HG03378 (cell line): ENCODE results near the gene PPP5C.
"Not testable (repeated sequence)": the region's sequence is repeated elsewhere in the genome, so short reads cannot be mapped to it uniquely, and the experiment has no call there.

Experiments used
- ATAC-seq: cut with Tn5 transposase; IDR thresholded peaks from one replicate; pipeline ENCODE4 v1.9.1; 2021; ENCODE audit warnings: mild to moderate bottlenecking, moderate library complexity; ENCODE audit not compliant: unreplicated experiment

Gene PPP5C

DNA sequence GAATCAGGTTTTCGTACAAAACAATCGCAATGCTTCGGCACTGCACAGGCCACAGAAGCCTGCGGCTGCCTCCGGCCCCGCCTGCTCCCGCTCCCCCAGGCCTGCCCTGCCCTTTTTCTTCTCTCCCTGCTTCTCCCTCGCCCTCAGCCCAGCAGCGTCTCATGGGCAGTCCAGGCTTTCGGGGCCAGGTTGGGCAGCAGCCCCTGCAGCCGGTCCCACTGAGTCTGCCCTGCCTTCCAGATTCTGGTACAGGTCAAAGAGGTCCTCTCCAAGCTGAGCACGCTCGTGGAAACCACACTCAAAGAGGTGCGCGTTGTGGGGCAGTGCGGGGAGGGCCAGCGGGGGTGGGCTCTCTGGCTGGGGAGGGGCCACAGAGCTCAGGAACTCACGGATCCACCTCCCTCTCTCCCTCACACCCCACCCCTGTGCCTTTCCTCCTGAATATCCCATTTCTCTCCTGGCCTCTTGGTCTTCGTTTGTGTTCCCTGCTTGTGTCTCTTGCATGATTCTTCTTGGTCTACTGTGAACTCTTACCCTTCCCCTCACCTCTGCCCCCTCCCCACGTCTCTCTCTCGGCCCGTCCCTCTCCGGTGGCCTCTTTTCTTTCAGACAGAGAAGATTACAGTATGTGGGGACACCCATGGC lies 36.4 kb downstream of the PPP5C start:
- ATAC-seq = no peak

DNA sequence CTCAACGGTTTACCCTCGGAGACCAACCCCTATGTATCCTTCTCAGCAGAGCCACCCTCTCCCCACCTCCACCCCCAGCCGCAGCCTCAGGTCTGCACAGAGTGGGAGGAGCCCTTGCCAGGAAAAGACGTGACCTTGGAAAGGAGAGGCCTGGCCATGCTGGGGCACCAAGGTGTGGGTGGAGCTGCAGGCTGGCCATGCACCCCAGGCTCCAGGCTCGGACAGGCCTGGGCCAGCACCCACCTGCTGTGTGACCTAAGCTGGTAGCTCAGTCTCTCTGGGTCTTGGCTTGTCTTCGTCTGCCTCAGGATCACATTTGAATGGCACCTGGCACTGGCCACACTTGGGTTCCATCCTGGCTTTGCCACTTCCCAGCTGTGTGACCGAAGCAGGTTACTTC lies 37.0 kb downstream of the PPP5C start:
- no peak for ATAC-seq

DNA sequence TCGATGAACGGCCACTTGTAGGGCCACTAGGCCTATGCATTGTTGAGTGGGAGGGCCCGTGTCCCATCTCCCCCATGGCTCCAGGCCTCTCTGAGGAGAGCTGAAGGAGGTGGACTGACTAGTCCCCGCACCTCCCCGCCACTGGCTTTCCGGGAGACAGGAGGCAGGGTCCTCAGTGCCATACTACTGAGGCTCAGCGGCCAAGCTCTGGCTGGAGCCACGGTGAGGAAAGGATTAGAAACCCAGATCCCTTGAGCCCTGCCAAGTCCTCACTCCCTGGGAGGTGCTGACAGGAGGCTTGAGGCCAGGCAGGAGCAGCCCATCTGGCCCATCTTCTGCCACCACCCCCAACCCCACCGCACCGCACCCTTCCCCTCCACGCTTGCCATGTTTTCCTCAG lies 37.5 kb downstream of the PPP5C start:
- ATAC-seq = no peak

DNA sequence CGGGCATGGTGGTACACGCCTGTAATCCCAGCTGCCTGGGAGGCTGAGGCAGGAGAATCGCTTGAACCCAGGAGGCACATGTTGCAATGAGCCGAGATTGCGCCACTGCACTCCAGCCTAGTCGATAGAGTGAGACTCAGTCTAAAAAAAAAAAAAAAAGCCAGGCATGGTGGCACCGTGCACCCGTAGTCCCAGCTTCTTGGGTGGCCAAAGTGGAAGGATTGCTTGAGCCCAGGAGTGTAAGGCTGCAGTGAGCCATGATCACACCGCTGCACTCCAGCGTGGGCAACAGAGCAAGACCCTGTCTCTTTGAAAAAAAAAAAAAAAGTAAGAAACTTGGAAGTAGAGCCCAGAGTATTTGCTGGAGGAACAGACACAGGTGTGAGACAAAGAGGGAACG lies 38.7 kb downstream of the PPP5C start:
- ATAC-seq = no peak

DNA sequence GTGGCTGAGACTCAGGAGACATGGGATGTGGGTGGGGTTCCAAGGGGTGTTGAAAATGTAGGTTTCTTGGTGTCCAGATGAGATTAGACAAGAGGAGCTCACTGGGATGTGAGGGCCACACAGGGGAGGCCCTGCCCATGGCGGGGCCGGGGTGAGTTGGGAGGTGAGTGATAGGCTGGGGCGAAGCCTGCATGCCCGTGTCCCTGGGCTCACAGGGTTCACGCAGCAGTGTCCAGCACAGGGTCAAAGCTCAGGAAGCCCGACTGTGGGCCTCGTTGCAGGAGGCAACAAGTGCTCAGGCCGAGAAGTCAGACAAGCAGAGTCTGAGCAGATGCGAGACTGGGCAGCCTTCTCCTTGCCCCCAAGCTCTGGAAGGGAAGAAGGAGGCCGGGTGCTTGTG lies 39.3 kb downstream of the PPP5C start:
- ATAC-seq = no peak

DNA sequence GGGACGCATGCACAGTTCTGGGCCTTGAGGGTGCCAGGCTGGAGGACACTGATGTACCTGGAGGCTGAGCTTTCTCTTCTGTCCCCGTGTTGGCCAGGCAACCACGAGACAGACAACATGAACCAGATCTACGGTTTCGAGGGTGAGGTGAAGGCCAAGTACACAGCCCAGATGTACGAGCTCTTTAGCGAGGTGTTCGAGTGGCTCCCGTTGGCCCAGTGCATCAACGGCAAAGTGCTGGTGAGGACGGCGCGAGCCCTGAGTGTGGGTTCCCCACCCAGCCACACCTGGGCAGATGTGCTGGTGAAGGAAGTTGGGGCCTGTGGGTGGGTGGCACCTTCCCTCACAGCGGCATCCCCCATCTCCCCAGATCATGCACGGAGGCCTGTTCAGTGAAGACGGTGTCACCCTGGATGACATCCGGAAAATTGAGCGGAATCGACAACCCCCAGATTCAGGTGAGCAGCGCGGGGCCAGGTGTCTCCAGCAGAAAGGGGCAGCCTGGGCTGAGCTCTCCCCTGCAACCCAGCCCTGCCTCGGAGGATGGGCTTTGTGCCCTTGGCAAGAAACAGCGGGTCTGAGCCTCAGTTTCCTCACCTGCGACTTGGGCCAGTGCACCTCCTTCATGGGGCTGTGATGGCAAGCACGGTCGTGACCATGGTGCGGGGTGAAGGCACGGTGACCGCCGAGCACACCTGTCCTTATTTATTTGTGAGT lies 40.3 kb downstream of the PPP5C start:
- no peak for ATAC-seq

DNA sequence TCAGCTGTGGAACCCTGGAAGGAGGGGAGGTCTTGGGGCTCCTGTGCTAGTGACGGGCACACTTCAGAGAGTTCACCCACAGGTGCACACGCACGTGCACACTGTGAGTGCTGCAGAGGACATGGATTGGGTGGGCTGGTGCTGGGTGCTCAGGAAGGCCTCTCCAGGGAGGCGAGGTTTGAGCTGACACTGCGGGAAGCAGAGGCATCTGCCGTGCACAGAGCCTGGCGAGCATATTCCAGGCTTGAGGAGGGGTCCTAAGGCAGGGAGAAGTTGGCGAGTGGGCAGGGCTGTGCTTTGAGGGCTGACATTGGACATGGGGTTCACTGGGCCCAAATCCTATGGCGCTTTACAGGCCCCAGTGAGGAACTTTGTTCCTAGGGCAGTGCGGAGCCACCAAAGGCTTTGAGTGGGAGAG lies 40.8 kb downstream of the PPP5C start:
- no peak for ATAC-seq

DNA sequence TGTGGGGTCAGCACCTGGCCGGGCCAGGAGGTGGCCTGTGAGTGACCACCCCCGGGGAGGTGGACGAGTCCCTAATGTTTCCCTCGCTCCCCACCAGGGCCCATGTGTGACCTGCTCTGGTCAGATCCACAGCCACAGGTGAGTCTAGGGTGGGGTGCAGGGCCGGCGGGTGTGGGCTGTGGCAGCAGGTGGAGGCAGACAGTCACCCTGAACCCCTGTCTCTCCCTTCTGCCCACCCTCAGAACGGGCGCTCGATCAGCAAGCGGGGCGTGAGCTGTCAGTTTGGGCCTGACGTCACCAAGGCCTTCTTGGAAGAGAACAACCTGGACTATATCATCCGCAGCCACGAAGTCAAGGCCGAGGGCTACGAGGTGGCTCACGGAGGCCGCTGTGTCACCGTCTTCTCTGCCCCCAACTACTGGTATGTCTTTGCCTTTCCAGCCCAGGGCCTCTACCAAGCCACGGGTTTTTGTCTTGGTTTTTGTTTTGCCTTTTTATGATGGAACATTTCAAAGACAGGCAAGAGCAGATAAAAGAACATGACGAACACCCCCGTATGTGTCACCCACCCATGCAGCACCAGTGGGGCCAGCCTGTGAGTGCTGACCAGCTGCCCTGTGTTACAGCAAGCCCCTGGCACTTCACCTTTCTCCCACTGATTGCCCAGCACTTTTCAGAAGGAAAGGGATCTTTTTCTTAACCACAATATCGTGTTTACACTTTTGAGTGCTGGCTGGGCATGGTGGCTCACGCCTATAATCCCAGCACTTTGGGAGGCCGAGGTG lies 41.6 kb downstream of the PPP5C start:
- ATAC-seq = no peak

DNA sequence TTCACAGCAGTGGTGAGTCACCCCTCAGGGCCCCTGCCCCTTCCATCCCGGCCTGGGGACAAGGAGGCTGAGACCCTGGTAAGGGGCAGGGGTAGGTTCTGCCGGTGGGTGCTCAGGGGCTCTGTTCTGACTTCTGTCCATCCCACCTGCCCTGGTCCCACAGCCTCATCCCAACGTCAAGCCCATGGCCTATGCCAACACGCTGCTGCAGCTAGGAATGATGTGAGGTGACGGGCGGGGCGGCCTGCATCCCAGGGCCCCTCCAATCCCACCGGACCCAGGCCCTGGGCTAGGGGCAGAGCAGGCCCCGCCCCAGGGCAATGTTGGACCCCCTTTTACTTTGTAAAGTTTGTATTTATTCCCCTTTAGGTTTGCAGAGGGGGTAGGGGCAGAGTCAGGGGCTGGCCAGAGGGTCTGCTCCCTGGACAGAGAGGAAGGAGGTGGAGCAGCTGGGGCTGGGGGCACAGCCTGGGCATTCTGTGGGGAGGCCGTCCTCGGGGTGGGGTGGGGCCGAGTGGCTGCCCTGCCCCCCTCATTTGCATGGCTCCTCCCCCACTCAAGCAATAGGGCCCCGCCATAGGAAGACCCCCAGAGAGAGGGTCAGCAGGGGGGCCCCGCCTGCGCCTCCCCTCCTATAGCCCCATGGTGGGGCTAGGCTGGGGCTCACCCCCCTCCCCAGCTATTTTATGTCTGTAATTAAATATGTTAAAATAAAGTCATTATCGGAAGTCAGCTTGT lies 43.4 kb downstream of the PPP5C start:
- no peak for ATAC-seq

DNA sequence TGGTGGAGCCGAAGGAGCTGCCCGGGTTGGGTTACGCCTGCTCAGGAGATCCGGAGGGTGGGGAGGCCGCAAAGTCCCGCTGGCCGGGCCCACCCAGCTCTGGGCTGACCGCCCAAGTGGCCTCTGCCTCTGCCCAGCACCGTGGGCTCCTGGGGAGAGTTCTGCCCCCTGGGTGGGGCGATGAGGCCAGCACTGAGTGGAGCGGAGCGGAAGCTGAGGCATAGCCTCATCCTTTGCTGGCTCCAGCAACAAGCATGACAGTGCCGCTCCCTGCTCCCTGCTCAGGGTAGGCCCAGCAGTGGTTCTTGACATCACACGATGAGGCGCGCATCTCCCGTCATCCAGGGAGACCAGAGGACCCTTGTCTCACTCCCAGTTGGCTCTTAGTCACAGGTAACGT lies 44.0 kb downstream of the PPP5C start:
- no peak for ATAC-seq

DNA sequence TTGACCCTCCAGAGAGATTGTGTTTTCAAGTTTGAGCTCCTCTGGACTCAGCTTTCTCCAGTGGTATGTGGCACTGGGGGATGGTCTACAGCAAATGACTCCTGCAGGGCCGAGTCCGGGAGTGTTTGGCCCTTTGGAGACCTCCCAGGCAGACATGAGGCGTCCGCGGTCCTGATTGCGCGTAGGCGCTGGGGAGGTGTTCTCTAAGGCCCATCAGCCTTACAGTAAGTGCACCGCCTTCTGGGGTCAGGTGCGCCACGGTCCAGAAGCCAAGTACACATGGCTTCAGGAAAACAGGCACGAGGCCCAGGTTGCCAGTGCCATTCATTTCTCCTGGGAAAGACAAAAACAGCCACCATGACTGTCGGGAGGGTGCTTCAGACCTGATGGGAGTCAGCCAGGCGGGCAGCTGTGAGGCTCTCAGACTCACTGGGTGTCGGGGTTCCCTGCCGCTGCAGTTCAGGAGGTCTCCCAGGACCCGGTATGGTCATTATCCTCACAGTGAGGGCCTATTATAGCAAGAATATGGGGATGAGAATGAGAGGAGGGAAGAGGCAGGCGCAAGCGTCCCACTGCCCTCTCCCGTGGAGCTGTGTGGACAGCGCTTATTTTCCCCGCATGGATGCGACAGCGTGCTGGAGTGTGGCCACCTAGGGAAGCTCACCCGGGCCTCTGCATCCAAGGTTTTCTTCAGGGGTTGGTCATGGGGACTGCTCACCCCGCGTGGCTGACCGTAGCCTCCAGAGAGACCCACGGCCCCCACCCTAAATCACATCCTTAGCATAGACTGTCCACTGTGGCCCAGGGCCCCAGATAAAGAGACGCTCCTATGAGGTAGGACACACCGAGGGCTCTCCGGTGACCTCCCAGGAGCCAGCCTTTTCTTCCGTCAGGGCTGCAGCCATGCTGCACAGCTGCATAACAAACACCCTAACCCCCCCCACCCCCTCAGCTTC lies 44.7 kb downstream of the PPP5C start:
- ATAC-seq = no peak

DNA sequence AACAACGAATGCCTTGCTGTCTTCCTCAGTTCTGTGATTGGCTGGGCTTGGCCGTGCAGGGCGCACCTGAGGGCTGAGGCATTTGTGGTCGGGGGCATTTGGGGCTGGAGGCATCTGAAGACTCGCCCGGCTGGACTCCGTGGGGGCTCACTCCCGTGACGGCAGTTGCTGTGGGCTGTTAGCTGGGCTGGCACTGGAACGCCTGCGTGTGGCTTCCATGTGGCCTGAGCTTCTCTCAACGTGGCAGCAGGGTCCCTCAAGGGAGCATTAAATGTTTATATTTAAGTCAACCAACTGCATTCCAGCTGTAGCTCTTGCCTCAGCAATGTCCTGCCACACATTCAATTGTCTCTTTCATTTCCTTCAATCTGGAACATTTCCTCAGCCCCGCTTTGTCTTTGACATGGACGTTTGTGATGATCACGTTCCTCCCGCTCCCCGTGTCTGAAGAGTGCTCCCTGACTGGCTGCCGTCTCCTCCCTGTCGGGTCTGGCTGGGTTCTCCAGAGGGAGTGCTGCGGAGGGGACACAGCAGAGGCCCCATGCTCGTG lies 45.4 kb downstream of the PPP5C start:
- ATAC-seq = no peak

DNA sequence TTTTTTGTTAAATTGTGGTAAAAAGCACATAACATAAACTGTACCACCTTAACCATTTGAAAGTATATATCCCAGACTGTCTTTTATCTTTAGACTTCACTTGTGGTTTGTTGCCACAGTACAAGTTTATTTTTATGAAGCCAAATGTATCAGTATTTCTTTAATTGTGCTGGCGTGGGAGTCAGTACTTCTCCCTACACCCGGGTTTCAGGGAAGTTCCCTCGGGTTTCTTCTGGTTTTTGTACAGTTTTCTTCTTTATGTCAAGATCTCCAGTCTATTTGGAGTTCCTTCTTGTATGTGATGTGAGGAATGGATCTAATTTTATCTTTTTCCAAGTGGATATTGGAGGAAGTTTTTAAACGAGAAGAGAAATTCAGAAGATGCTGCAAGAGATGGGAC lies 46.0 kb downstream of the PPP5C start:
- ATAC-seq = no peak

DNA sequence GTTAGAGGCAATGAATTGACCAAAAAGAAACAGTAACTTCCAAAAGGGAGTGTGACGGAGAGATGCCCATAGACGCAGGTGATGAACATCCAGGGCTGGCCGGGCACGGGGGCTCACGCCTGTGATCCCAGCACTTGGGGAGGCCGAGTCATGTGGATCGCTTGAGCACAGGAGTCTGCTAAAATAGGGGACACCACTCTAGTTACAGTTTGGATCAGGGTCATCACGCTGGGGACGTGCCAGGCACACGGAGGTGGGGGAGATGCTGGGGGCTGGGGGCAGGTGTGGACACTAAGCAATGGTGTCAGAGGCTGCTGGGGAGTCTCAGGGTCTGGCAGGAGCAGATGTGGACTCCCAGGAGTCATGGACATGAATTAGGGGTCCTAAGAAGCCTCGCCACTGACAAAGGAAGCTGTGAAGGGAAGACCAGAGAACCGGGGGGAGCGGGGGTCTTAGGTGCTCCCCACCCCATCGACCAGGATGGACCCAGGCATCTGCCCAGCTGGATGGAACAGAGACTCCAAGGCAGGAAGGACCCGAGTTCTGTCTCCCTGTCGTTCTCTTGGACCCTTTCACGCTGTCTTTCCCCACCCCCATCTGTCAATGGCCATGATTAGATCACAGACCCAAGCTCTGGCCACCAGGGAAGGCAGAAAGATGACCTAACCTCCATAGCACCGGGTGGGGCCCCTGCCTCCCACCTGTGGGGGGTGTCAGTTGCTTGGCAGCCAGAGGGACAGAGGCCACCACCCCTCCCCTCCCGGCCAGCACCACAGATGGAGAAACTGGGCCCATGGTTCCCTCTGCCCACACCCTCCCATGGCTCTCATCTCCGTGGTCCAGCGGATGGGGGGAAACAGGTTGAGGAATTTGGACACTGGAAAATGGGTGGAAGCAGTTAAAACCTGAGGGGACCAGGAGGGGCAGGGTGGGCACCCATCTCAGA lies 46.8 kb downstream of the PPP5C start:
- no peak for ATAC-seq

DNA sequence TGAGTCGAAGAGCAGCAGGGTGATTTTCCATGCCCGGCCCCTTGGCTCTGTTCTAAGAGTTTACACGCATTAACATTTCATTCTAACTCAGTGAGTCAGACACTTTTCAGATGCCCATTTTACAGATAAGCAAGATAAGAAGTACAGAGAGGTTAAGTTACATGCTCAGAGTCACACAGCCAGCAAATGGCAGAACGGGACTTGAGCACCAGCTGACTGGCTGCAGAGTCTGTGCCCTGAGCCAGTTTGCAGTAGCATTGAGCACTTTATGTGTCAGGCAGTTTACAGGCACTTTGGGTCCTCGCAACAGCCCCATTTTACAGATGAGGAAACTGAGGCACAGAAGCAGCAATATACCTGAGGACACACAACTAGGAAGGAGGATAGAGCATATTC lies 47.5 kb downstream of the PPP5C start:
- no peak for ATAC-seq

DNA sequence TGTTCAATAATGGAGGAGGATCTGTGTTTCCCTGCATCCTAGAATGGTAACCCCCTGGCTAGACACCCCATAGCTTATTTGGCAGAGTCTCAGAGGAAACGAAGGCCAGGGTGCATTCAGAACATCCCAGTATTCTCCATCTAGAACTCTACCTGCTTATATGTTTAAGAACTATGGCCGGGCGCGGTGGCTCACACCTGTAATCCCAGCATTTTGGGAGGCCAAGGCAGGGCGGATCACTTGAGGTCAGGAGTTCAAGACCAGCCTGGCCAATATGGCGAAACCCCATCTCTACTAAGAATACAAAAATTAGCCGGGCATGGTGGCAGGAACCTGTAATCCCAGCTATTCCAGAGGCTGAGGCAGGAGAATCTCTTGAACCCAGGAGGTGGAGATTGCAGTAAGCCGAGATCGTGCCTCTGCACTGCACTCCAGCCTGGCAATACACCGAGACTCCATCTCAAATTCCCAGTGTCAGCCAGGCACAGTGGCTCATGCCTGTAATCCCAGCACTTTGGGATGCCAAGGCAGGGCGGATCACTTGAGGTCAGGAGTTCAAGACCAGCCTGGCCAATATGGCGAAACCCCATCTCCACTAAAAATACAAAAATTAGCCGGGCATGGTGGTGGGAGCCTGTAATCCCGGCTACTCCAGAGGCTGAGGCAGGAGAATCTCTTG lies 51.1 kb downstream of the PPP5C start:
- ATAC-seq = not testable (repeated sequence)

DNA sequence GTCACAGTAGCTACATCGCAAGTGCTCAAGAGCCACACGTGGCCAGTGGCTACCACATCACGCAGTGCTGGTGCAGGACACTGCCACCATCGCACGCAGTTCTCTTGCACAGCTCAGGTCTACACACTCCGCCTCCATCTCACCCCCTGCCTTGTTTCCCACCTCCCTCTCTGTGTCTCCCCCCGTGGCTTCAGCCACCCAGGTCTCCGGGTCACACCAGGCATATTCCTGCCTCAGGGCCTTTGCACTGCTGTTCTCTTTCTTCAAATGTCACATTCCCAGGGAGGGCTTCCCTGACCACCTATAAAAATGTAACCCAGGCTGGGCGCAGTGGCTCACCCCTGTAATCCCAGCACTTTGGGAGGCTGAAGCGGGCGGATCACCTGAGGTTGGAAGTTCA lies 55.8 kb downstream of the PPP5C start:
- no peak for ATAC-seq

DNA sequence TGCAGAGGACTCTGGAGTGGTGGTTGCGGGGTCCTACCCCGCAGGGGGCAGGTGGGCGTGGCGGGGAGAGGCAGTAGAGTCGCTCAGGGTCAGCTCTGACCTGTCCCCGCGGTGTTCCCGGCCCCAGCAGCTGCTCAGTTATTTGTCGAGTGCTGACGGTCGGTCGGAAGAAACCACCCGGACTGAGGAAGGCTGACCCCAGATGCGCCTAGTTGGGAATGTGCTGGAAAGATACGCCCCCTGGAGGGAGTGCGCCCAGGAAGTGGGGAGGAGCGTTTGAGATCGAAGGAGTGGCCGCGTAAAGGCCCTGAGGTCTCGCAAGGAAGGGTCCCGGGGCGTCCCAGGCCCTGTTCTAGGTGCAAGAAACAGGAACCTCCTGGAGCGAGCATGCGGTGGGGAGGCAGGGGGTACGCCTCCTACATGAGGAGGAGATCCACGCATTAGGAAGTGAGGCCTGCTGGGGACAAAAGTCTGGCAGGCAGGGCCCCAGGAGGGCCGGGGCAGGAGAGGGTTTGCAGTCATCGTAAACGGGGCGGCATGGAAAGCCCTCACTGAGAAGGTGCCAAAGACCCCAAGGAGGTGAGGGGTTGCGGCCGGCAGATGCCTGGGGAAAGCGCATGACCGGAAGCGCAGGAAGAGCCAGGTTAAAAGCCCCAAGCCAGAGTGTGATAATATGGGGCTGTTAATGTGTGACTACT lies 57.3 kb downstream of the PPP5C start:
- ATAC-seq = no peak
